Spleen (tissue), 7 donors: ENCODE data around the gene SPHK1.
"Not testable (repeated sequence)": the region's sequence is repeated elsewhere in the genome, so short reads cannot be mapped to it uniquely, and the experiment has no call there.

Experiments used
- POLR2A ChIP-seq, 3 donors: fragments of 450-650 bp; IDR thresholded peaks; one replicate each; pipeline ENCODE4 v1.5.1; 2017; ENCODE audit warnings: antibody characterized with exemption in 3 of 3, mild to moderate bottlenecking in 1 of 3
- POLR2AphosphoS5 ChIP-seq, 3 donors: sonication (generic); formaldehyde crosslinking; IDR thresholded peaks; one replicate each; pipeline ENCODE4 v1.5.1; 2017; ENCODE audit warnings: antibody characterized with exemption in 3 of 3
- TF ChIP-seq, protein P1 (sequence below), 11 experiments: fragments of 200-600 bp in 7 of 11; fragments of 450-650 bp in 4 of 11; sonication (generic) in 4 of 11; IDR thresholded peaks in 8 of 11; conservative IDR thresholded peaks in 3 of 11; 1 replicate in 7 of 11; 2 replicates in 4 of 11; pipeline versions ENCODE4 v1.4.0 to v1.8.0; 2016 to 2021; ENCODE audit warnings: antibody characterized with exemption in 11 of 11, inconsistent platforms in 4 of 11, mild to moderate bottlenecking in 1 of 11
- donor health status: DM: no; HTN: no; CAD: no; lungs with moderate emphysema.
- donor health status: DM: no; HTN: no; CAD: no.
- donor health status: DM: no; HTN: no; CAD: no.

GRCh38 chr17:76346936-76347335 lies 37.5 kb upstream of the SPHK1 start:
- TF ChIP-seq, protein P1, sequence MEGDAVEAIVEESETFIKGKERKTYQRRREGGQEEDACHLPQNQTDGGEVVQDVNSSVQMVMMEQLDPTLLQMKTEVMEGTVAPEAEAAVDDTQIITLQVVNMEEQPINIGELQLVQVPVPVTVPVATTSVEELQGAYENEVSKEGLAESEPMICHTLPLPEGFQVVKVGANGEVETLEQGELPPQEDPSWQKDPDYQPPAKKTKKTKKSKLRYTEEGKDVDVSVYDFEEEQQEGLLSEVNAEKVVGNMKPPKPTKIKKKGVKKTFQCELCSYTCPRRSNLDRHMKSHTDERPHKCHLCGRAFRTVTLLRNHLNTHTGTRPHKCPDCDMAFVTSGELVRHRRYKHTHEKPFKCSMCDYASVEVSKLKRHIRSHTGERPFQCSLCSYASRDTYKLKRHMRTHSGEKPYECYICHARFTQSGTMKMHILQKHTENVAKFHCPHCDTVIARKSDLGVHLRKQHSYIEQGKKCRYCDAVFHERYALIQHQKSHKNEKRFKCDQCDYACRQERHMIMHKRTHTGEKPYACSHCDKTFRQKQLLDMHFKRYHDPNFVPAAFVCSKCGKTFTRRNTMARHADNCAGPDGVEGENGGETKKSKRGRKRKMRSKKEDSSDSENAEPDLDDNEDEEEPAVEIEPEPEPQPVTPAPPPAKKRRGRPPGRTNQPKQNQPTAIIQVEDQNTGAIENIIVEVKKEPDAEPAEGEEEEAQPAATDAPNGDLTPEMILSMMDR (IDR thresholded peaks at IDR 0.05 in 8 of 11, conservative IDR thresholded peaks at IDR 0.05 in 3 of 11) = not testable (repeated sequence)
- not testable (repeated sequence) for TF ChIP-seq POLR2A, POLR2AphosphoS5 (IDR thresholded peaks at IDR 0.05)
